BE2C (cell line): ENCODE results near the gene SLC8A1.

Experiments used
- DNase-seq: peaks from one replicate; pipeline ENCODE4 v3.0.0-alpha.2; 2020
- H3K27me3 ChIP-seq: fragments of 250-450 bp; sonication (Bioruptor Pico); 2 replicates; pipeline ENCODE4 v1.5.1; 2020; ENCODE audit warnings: mild to moderate bottlenecking
- H3K36me3 ChIP-seq: fragments of 250-450 bp; sonication (Bioruptor Pico); 2 replicates; pipeline ENCODE4 v1.5.1; 2020; ENCODE audit warnings: mild to moderate bottlenecking
- H3K4me1 ChIP-seq: fragments of 250-450 bp; sonication (Bioruptor Pico); 2 replicates; pipeline ENCODE4 v1.5.1; 2020
- H3K4me3 ChIP-seq: 2 replicates; pipeline ENCODE4 v1.5.1; 2011; ENCODE audit warnings: low read depth, low read length
- H3K9me3 ChIP-seq: fragments of 250-450 bp; sonication (Bioruptor Pico); 2 replicates; pipeline ENCODE4 v1.5.1; 2020
- CTCF ChIP-seq: IDR thresholded peaks from 2 replicates; pipeline ENCODE4 v1.5.1; 2012; ENCODE audit warnings: mild to moderate bottlenecking, low read depth, low read length

The SLC8A1 gene

DNA sequence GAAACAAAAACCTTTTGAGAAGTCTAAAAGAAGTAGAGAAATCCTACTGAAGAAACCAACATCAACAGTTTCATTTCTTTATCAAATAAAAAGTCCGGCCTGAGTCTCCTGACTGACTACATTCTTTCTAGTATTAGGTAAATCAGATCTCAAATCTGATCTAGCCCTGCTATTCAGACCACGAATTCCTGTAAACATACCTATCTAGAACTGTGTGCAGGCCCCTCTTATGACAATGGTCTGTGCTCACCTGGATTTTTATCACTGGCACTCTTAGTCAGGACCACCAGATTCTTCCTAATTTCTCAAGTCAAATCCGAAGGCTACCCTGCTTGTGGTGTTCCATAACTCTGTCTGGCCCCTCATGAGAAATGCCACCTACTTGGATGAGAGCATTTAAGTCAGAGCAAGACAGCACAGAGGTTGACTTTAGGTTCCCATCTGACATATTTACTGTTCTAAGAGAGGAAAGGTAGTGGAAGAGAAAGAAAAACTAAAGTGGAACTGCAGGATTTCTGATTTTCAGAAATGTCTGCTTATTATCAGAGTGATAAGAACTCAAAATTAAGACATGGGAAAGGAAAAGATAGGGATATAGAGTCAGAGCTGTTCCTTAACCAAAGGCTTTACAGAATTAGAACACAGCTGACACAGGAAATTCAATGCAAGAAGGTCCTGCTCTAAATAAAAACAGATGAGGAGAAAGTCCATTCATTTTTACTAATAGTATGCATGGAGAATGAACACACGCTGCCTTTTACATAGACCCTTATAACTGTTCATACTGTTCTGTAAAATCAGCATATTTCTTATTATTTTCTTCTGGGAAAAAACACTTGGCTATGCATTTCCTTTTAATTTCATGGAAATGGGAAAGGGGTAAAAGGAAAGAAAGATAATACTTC, 56.5 kb downstream of the SLC8A1 start:
- peaks cover 16% of the 10 kb centered on the region for H3K4me1 ChIP-seq
- no peak for DNase-seq
- no peaks in the 10 kb centered on the region for H3K36me3 ChIP-seq
- H3K27me3 ChIP-seq: no peaks in the 10 kb centered on the region
- no peaks in the 10 kb centered on the region for H3K9me3 ChIP-seq
- H3K4me3 ChIP-seq: no peak overlapping the region
- TF ChIP-seq CTCF: no peak

- no peak for TF ChIP-seq CTCF
- no peaks in the 10 kb centered on the region for H3K27me3 ChIP-seq
These were observed 57.3 kb downstream of the SLC8A1 start for GRCh38 chr2:40394597-40394996.

DNA sequence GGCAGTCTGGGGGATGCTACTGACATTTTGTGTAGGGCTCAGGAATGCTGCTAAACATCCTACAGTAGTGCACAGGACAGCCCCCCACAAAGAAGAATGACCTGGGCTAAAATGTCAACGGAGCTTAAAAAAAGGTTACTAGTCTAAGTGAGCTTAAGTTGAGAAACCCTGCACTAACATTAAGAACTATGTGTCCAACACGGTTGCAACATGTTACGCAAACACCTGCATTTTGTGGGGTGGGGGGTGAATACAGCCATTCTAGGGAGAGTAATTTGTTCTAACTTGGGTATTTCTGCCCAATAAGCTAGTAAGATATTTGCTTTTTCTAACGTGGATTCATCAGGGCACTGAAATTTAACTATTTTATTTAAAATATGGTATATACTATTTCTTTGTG, 57.9 kb downstream of the SLC8A1 start:
- no peak overlapping the region for H3K4me3 ChIP-seq
- H3K4me1 ChIP-seq: peaks cover 16% of the 10 kb centered on the region
- no peaks in the 10 kb centered on the region for H3K9me3 ChIP-seq
- no peaks in the 10 kb centered on the region for H3K27me3 ChIP-seq
- TF ChIP-seq CTCF: no peak
- H3K36me3 ChIP-seq: no peaks in the 10 kb centered on the region
- no peak for DNase-seq

More at GRCh38 chr2:40394597-40394996, 57.3 kb downstream of the SLC8A1 start:
- Histone ChIP-seq H3K36me3 (no peaks in the 10 kb centered on the region), H3K4me1 (peaks cover 16% of the 10 kb centered on the region), H3K9me3 (no peaks in the 10 kb centered on the region), H3K4me3 (no peak overlapping the region)
- DNase-seq: no peak

GRCh38 chr2:40388161-40388560, 63.7 kb downstream of the SLC8A1 start:
- Histone ChIP-seq H3K27me3 (no peaks in the 10 kb centered on the region), H3K36me3 (no peaks in the 10 kb centered on the region), H3K4me1 (peaks cover 4% of the 10 kb centered on the region; the same call in 1 of the 2 replicates), H3K9me3 (no peaks in the 10 kb centered on the region), H3K4me3 (no peak overlapping the region)
- no peak for DNase-seq
- no peak for TF ChIP-seq CTCF

DNA sequence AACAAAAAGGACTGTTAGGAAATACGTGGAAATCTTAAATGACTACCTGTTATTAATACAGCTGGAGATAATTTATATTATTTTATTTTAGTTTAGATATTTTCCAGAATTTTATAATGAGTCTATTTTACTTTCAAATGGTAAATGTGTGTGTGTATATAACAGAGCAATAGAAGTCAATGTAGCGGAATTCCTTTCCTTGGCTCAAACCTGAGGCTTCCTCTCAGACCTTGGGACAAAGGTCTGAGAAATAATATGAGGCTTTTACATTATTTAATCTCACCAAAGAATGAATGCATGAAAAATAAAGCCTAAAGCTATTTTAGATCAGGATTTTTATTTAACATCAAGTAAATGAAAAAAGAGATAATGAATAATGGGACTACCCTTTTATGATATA, 65.7 kb downstream of the SLC8A1 start:
- H3K4me1 ChIP-seq: no peaks in the 10 kb centered on the region; the same call in 1 of the 2 replicates
- H3K4me3 ChIP-seq: no peak overlapping the region
- H3K27me3 ChIP-seq: no peaks in the 10 kb centered on the region
- H3K36me3 ChIP-seq: no peaks in the 10 kb centered on the region; the same call in 1 of the 2 replicates
- TF ChIP-seq CTCF: no peak
- H3K9me3 ChIP-seq: peaks cover 5% of the 10 kb centered on the region; the same call in 1 of the 2 replicates
- no peak for DNase-seq

DNA sequence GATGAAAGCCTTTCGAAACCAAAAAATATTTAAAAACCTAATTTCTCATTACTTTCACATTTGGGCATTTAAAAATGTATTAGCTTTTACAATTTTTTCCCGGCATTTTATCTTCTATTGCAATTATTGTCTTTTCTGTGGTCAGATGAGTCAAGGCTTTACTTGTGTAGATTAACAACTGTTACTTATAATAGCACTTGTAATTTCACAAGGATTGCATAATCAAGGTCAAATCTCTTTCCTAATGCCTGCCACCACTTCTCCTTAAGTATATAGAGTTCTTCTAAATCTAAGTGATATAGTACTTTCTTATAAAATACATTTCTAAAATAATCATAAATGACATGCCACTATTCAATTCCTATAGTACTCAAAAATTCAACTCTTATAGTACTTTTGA, 67.2 kb downstream of the SLC8A1 start:
- H3K27me3 ChIP-seq: no peaks in the 10 kb centered on the region
- no peak for DNase-seq
- peaks cover 5% of the 10 kb centered on the region; the same call in 1 of the 2 replicates for H3K9me3 ChIP-seq
- no peaks in the 10 kb centered on the region; the same call in 1 of the 2 replicates for H3K36me3 ChIP-seq
- no peak overlapping the region for H3K4me3 ChIP-seq
- no peak for TF ChIP-seq CTCF
- H3K4me1 ChIP-seq: no peaks in the 10 kb centered on the region; the same call in 1 of the 2 replicates
